Adrenal gland (tissue), 12 donors: ENCODE measurements around the gene ELF1. TPM values are rescaled to one million over a fixed set of nuclear protein-coding genes. Genes with fewer than 3 reads are reported as not detected.

Experiments used
- DNase-seq, 7 donors: peaks; one replicate each; pipeline ENCODE4 v3.0.0-alpha.2; 2019 to 2020
- H3K27ac ChIP-seq, 5 donors: fragments of 200-600 bp; sonication (generic) in 4 of 5; 1 replicate in 3 of 5; 2 replicates in 2 of 5; pipeline versions ENCODE4 v1.5.1 to v1.8.0; 2016 to 2020; ENCODE audit warnings: mild to moderate bottlenecking in 1 of 5
- H3K27me3 ChIP-seq: fragments of 200-600 bp; 2 replicates; pipeline ENCODE4 v1.8.0; 2021
- H3K36me3 ChIP-seq, 2 donors: fragments of 200-600 bp; replicated peaks in 1 of 2; 1 replicate in 1 of 2; 2 replicates in 1 of 2; pipeline versions ENCODE4 v1.5.1 to v1.8.0; 2018 to 2022
- H3K4me1 ChIP-seq, 2 donors: fragments of 200-600 bp; replicated peaks in 1 of 2; 1 replicate in 1 of 2; 2 replicates in 1 of 2; pipeline versions ENCODE4 v1.5.1 to v1.8.0; 2018 to 2021
- H3K4me3 ChIP-seq, 4 donors: fragments of 200-600 bp; sonication (generic) in 3 of 4; one replicate each; pipeline ENCODE4 v1.5.1; 2016 to 2018
- H3K9me3 ChIP-seq, 3 donors: fragments of 200-600 bp; sonication (generic) in 1 of 3; replicated peaks in 1 of 3; 1 replicate in 2 of 3; 2 replicates in 1 of 3; pipeline versions ENCODE4 v1.5.1 to v1.8.0; 2016 to 2021
- POLR2A ChIP-seq, 2 donors: fragments of 450-650 bp; IDR thresholded peaks; one replicate each; pipeline ENCODE4 v1.6.1; 2017; ENCODE audit warnings: antibody characterized with exemption in 2 of 2, mild to moderate bottlenecking in 2 of 2, moderate library complexity in 1 of 2
- WGBS, 4 donors: extraction: QIAGEN DNeasy Blood & Tissue Kit in 2 of 4; methylation state at CpG; one replicate each; pipeline versions ENCODE4 v1.1.5 to v1.1.7; 2013 to 2017; 5-methylcytosine and 5-hydroxymethylcytosine counted together
- intact Hi-C, 2 donors: fragments of 100-400 bp; cut with DNase I; formaldehyde crosslinking; loops; one replicate each; pipeline versions ENCODE4 v1.14.1 to v1.15.0; 2022 to 2023
- polyA plus RNA-seq, 3 donors: library from polyadenylated mRNA; stranded (reverse); fragments of 200-250 nt in 2 of 3; fragments of 350-450 nt in 1 of 3; fragmentation: Illumina TruSeq in 1 of 3; extraction: RNeasy Lipid Tissue Mini Kit (QIAGEN cat#74804) in 1 of 3; gene quantifications; one replicate each; pipeline ENCODE4 v1.2.3, GENCODE V29; 2013 to 2014
- total RNA-seq, 9 donors: library from RNA; depleted of rRNA in 4 of 9; stranded (reverse); fragments of >200 nt in 4 of 9; fragments of 120-200 nt in 1 of 9; fragmentation: NEBNext Ultra II Directional in 1 of 9; extraction: Animal tissue kit (Norgen Biotek cat#: 25700) in 1 of 9; gene quantifications; one replicate each; pipeline versions ENCODE4 v1.1.0 to v1.2.4, GENCODE V29; 2013 to 2023
- TF ChIP-seq, protein P1 (sequence below), 6 experiments: fragments of 450-650 bp in 4 of 6; fragments of 200-600 bp in 2 of 6; sonication (generic) in 1 of 6; IDR thresholded peaks; 1 replicate in 5 of 6; 2 replicates in 1 of 6; pipeline versions ENCODE4 v1.5.1 to v1.8.0; 2016 to 2021; ENCODE audit warnings: antibody characterized with exemption in 6 of 6, mild to moderate bottlenecking in 2 of 6, moderate library complexity in 1 of 6
- donor health status: healthy with polysubstance abuse.
- donor health status: Bipolar disorder and iron deficiency.
- donor health status: DM: yes; HTN: yes; CAD: no.
- donor health status: DM: no; HTN: no; CAD: no.
- donor health status: DM: no; HTN: no; CAD: no.
- donor health status: DM: yes; HTN: yes; CAD: no.

The ELF1 gene
- total and polyA plus RNA-seq, 12 donors = 6.3 to 64.3 (median 51.7) TPM

DNA sequence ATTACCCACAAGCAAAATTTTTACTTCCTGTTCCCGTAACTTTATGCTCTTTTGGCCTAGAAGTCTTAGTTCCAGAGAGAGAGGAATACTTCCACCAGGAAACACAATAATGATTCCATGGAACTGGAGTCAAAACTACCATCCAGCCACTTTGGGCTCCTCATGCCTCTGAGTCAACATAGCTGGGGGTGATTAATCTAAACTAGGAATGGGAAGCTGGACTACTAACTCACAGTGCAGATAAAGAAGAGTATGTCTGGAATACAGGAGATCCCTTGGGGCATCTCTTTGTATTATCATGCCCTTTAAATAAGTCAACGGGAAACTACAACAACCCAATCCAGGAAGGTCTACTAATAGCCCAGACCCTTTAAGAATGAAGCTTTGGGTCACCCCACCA is 8.9 kb upstream of the ELF1 start:
- no peak for DNase-seq
- Histone ChIP-seq H3K36me3 (no peaks in the 10 kb centered on the region), H3K9me3 (no peaks in the 10 kb centered on the region), H3K27ac (peak overlapping the region in 1 of 5 donors; percentile 1), H3K27me3 (no peaks in the 10 kb centered on the region), H3K4me3 (no peak overlapping the region), H3K4me1 (peaks cover 0 to 23% of the 10 kb centered on the region in 2 donors)
- intact Hi-C loops = no loop called here
- no peak for TF ChIP-seq POLR2A (IDR thresholded peaks at IDR 0.05)
- TF ChIP-seq, protein P1, sequence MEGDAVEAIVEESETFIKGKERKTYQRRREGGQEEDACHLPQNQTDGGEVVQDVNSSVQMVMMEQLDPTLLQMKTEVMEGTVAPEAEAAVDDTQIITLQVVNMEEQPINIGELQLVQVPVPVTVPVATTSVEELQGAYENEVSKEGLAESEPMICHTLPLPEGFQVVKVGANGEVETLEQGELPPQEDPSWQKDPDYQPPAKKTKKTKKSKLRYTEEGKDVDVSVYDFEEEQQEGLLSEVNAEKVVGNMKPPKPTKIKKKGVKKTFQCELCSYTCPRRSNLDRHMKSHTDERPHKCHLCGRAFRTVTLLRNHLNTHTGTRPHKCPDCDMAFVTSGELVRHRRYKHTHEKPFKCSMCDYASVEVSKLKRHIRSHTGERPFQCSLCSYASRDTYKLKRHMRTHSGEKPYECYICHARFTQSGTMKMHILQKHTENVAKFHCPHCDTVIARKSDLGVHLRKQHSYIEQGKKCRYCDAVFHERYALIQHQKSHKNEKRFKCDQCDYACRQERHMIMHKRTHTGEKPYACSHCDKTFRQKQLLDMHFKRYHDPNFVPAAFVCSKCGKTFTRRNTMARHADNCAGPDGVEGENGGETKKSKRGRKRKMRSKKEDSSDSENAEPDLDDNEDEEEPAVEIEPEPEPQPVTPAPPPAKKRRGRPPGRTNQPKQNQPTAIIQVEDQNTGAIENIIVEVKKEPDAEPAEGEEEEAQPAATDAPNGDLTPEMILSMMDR (IDR thresholded peaks at IDR 0.05) = no peak
- WGBS, 4 donors = 88 to 95% (median 93%) methylated on average over 2 of the region's 2 CpGs

- Histone ChIP-seq H3K36me3 (no peaks in the 10 kb centered on the region), H3K27me3 (no peaks in the 10 kb centered on the region), H3K4me1 (peaks cover 0 to 17% of the 10 kb centered on the region in 2 donors), H3K9me3 (no peaks in the 10 kb centered on the region), H3K4me3 (no peak overlapping the region), H3K27ac (no peak overlapping the region)
- DNase-seq = no peak
- TF ChIP-seq, protein P1 (IDR thresholded peaks at IDR 0.05) = no peak
- no peak for TF ChIP-seq POLR2A (IDR thresholded peaks at IDR 0.05)
- WGBS, 4 donors = 96 to 100% (median 98%) methylated on average over 8 of the region's 8 CpGs
- intact Hi-C loops = no loop called here
Observed at GRCh38 chr13:41026788-41027187, 7.7 kb upstream of the ELF1 start.

- peaks cover under 1 to 17% of the 10 kb centered on the region in 2 donors for H3K4me1 ChIP-seq
- no peak overlapping the region for H3K4me3 ChIP-seq
- 52 to 70% (median 67%) methylated on average over 4 of the region's 4 CpGs for WGBS, 4 donors
- H3K36me3 ChIP-seq = no peaks in the 10 kb centered on the region
- no peak for DNase-seq
- TF ChIP-seq, protein P1 (IDR thresholded peaks at IDR 0.05) = no peak
- TF ChIP-seq POLR2A (IDR thresholded peaks at IDR 0.05) = no peak
- no peaks in the 10 kb centered on the region for H3K27me3 ChIP-seq
- no peak overlapping the region for H3K27ac ChIP-seq
- no peaks in the 10 kb centered on the region for H3K9me3 ChIP-seq
- intact Hi-C loops = no loop called here
Observed at GRCh38 chr13:41025518-41025917, 6.4 kb upstream of the ELF1 start.

DNA sequence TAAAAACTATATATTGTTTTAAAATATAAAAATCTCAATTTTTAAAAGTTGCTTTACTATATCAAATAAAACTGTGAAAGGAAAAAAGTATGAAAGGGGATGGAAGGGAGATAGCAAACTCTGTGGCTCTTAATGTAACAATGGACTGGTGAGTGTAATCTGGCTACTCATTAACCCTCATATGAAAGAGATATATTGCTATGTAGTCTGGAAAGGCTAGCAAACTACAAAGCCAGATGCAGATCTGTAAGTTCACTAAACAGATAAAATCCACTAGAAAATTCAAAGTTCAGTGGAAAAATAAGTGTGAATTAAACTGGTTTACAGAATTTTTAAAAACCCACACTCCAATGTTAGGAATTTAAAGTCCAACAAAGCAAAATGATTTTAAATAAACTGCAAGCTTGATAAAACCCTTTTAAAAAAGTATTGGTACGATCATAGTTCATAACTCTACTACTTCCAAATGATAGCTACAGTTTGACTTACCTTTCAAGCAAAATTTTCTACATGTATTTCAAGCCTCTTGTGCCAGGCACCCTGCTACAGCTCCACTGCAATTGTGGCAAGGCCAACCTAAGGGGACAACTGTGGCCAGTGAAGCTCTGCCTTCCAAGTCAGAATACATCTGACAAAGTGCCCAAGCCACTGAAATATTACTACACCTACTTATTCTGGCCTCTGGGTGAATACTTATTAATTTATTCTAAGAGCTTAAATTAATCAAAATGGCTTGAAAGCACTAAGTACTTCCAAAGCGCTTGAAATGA is 647 bp upstream of the ELF1 start:
- H3K36me3 ChIP-seq = no peaks in the 10 kb centered on the region
- H3K27ac ChIP-seq = peak overlapping the region in 3 of 5 donors; percentile 20 to 73 (median 35)
- no peak overlapping the region for H3K4me3 ChIP-seq
- no peaks in the 10 kb centered on the region for H3K9me3 ChIP-seq
- H3K4me1 ChIP-seq = peaks cover 9 to 40% of the 10 kb centered on the region in 2 donors
- intact Hi-C loops = loop anchor here in 1 of 2 donors (5.0 kb wide), 1 partner anchor 33 kb away; no protein-coding TSS in a partner anchor
- 81 to 92% (median 83%) methylated on average over 2 of the region's 2 CpGs for WGBS, 4 donors
- DNase-seq = no peak
- no peaks in the 10 kb centered on the region for H3K27me3 ChIP-seq
- TF ChIP-seq, protein P1 (IDR thresholded peaks at IDR 0.05) = no peak
- no peak for TF ChIP-seq POLR2A (IDR thresholded peaks at IDR 0.05)
